Peyer's patch (tissue), 4 donors: Measurements from ENCODE around the gene ATP2B3. TPM values are rescaled to one million over a fixed set of nuclear protein-coding genes. Genes with fewer than 3 reads are reported as not detected.

ENCODE experiments used
- DNase-seq, 3 donors: peaks; one replicate each; pipeline ENCODE4 v3.0.0-alpha.2; 2017 to 2019
- H3K27ac ChIP-seq, 4 donors: fragments of 200-600 bp; sonication (generic); one replicate each; pipeline ENCODE4 v1.5.1; 2016 to 2019
- H3K27me3 ChIP-seq, 2 donors: fragments of 200-600 bp; sonication (generic); one replicate each; pipeline ENCODE4 v1.5.1; 2019
- H3K36me3 ChIP-seq, 3 donors: fragments of 200-600 bp; sonication (generic); one replicate each; pipeline ENCODE4 v1.5.1; 2016 to 2019
- H3K4me1 ChIP-seq, 4 donors: fragments of 200-600 bp; sonication (generic); one replicate each; pipeline ENCODE4 v1.5.1; 2016 to 2019
- H3K4me3 ChIP-seq, 4 donors: fragments of 200-600 bp; sonication (generic); 1 replicate in 3 of 4; 2 replicates in 1 of 4; pipeline ENCODE4 v1.5.1; 2016 to 2019; ENCODE audit warnings: mild to moderate bottlenecking in 1 of 4
- H3K9me3 ChIP-seq, 4 donors: fragments of 200-600 bp; sonication (generic); one replicate each; pipeline ENCODE4 v1.5.1; 2016 to 2019; ENCODE audit warnings: mild to moderate bottlenecking in 1 of 4
- POLR2A ChIP-seq, 2 donors: fragments of 450-650 bp; IDR thresholded peaks; one replicate each; pipeline ENCODE4 v1.5.1; 2017; ENCODE audit warnings: antibody characterized with exemption in 2 of 2, mild to moderate bottlenecking in 2 of 2, moderate library complexity in 2 of 2
- total RNA-seq, 4 donors: library from RNA; depleted of rRNA; stranded (reverse); fragments of >200 nt; gene quantifications; one replicate each; pipeline ENCODE4 v1.1.0, GENCODE V29; 2016
- TF ChIP-seq, protein P1 (sequence below), 6 experiments: fragments of 450-650 bp in 4 of 6; fragments of 200-600 bp in 2 of 6; sonication (generic) in 1 of 6; IDR thresholded peaks; one replicate each; pipeline ENCODE4 v1.5.1; 2017 to 2019; ENCODE audit warnings: antibody characterized with exemption in 6 of 6, mild to moderate bottlenecking in 3 of 6, moderate library complexity in 1 of 6

The ATP2B3 gene
- total RNA-seq, 4 donors from 2014 or later = not detected

DNA sequence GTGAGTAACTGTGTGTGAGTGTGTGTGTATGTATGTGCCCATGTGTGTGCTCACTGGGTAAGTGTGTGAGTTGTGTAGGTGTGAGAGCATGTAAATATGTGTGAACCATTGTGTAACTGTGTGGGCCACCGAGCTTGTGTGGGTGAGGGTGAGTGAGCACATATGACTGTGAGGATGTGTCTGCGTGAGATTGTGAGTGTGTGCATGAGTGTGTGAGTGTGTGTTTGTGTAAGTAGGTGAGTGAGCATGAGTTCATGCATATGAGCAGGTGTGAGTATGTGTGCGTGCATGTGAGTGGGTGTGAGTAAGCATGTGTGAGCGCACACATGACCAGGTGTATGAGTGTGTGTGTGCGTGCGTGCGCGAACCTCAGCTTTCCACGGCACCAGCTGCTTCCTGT, 1.4 kb upstream of the ATP2B3 start:
- Histone ChIP-seq H3K4me1 (no peaks in the 10 kb centered on the region), H3K27ac (no peak overlapping the region), H3K36me3 (no peaks in the 10 kb centered on the region), H3K27me3 (no peaks in the 10 kb centered on the region), H3K9me3 (no peaks in the 10 kb centered on the region), H3K4me3 (no peak overlapping the region)
- DNase-seq = no peak
- TF ChIP-seq, protein P1, sequence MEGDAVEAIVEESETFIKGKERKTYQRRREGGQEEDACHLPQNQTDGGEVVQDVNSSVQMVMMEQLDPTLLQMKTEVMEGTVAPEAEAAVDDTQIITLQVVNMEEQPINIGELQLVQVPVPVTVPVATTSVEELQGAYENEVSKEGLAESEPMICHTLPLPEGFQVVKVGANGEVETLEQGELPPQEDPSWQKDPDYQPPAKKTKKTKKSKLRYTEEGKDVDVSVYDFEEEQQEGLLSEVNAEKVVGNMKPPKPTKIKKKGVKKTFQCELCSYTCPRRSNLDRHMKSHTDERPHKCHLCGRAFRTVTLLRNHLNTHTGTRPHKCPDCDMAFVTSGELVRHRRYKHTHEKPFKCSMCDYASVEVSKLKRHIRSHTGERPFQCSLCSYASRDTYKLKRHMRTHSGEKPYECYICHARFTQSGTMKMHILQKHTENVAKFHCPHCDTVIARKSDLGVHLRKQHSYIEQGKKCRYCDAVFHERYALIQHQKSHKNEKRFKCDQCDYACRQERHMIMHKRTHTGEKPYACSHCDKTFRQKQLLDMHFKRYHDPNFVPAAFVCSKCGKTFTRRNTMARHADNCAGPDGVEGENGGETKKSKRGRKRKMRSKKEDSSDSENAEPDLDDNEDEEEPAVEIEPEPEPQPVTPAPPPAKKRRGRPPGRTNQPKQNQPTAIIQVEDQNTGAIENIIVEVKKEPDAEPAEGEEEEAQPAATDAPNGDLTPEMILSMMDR (IDR thresholded peaks at IDR 0.05) = no peak
- no peak for TF ChIP-seq POLR2A (IDR thresholded peaks at IDR 0.05)

- DNase-seq = no peak
- no peaks in the 10 kb centered on the region for H3K4me1 ChIP-seq
- no peaks in the 10 kb centered on the region for H3K27me3 ChIP-seq
- no peak overlapping the region for H3K4me3 ChIP-seq
- no peaks in the 10 kb centered on the region for H3K9me3 ChIP-seq
- H3K36me3 ChIP-seq = no peaks in the 10 kb centered on the region
- TF ChIP-seq POLR2A (IDR thresholded peaks at IDR 0.05) = no peak
- TF ChIP-seq, protein P1 (IDR thresholded peaks at IDR 0.05) = no peak
- no peak overlapping the region for H3K27ac ChIP-seq
These were observed 748 bp downstream of the ATP2B3 start for GRCh38 chrX:153517946-153518834.

- Histone ChIP-seq H3K27ac (no peak overlapping the region), H3K4me1 (no peaks in the 10 kb centered on the region), H3K36me3 (no peaks in the 10 kb centered on the region), H3K9me3 (no peaks in the 10 kb centered on the region), H3K27me3 (no peaks in the 10 kb centered on the region), H3K4me3 (no peak overlapping the region)
- TF ChIP-seq, protein P1 (IDR thresholded peaks at IDR 0.05) = no peak
- TF ChIP-seq POLR2A (IDR thresholded peaks at IDR 0.05) = no peak
- DNase-seq = no peak
These were observed 2.3 kb downstream of the ATP2B3 start for GRCh38 chrX:153519569-153520286.

GRCh38 chrX:153520287-153520917, 3.0 kb downstream of the ATP2B3 start:
- no peak for DNase-seq
- H3K36me3 ChIP-seq = no peaks in the 10 kb centered on the region
- TF ChIP-seq, protein P1 (IDR thresholded peaks at IDR 0.05) = no peak
- no peak for TF ChIP-seq POLR2A (IDR thresholded peaks at IDR 0.05)
- no peaks in the 10 kb centered on the region for H3K27me3 ChIP-seq
- H3K27ac ChIP-seq = no peak overlapping the region
- H3K4me3 ChIP-seq = no peak overlapping the region
- no peaks in the 10 kb centered on the region for H3K9me3 ChIP-seq
- H3K4me1 ChIP-seq = no peaks in the 10 kb centered on the region

- Histone ChIP-seq H3K36me3 (no peaks in the 10 kb centered on the region), H3K4me3 (no peak overlapping the region), H3K27me3 (no peaks in the 10 kb centered on the region), H3K9me3 (no peaks in the 10 kb centered on the region), H3K27ac (no peak overlapping the region), H3K4me1 (no peaks in the 10 kb centered on the region)
- DNase-seq = no peak
- TF ChIP-seq POLR2A (IDR thresholded peaks at IDR 0.05) = no peak
- TF ChIP-seq, protein P1 (IDR thresholded peaks at IDR 0.05) = no peak
These were observed 3.6 kb downstream of the ATP2B3 start for GRCh38 chrX:153521034-153521433.
